Stimulated activated CD8-positive, alpha-beta memory T cell treated with anti-CD3 and anti-CD28 coated beads, Interleukin-7, amount 100 ng/mL, for 24 hours (primary cell): ENCODE data around the gene SEMA7A.

Experiments used
- DNase-seq: peaks from one replicate; pipeline ENCODE4 v3.0.0-alpha.2; 2020; ENCODE audit warnings: low read depth

The SEMA7A gene

GRCh38 chr15:74387141-74387541, 46.6 kb downstream of the SEMA7A start:
- DNase-seq = no peak

GRCh38 chr15:74386496-74387140, 47.1 kb downstream of the SEMA7A start:
- no peak for DNase-seq

GRCh38 chr15:74385733-74386132, 48.0 kb downstream of the SEMA7A start:
- DNase-seq = no peak

- no peak for DNase-seq
These were observed 48.7 kb downstream of the SEMA7A start for GRCh38 chr15:74384881-74385643.

GRCh38 chr15:74384566-74384880, 49.2 kb downstream of the SEMA7A start:
- DNase-seq = no peak

- DNase-seq = peak; percentile 52
These were observed 49.8 kb downstream of the SEMA7A start for GRCh38 chr15:74383695-74384565.

GRCh38 chr15:74383286-74383685, 50.5 kb downstream of the SEMA7A start:
- DNase-seq = no peak

GRCh38 chr15:74382004-74382816, 51.5 kb downstream of the SEMA7A start:
- no peak for DNase-seq

GRCh38 chr15:74381481-74381880, 52.3 kb downstream of the SEMA7A start:
- no peak for DNase-seq

GRCh38 chr15:74381190-74381453, 52.6 kb downstream of the SEMA7A start:
- no peak for DNase-seq

- DNase-seq = no peak
These were observed 53.2 kb downstream of the SEMA7A start for GRCh38 chr15:74380361-74381189.

GRCh38 chr15:74378848-74379247, 54.9 kb downstream of the SEMA7A start:
- DNase-seq = no peak

GRCh38 chr15:74377831-74378766, 55.7 kb downstream of the SEMA7A start:
- no peak for DNase-seq

- no peak for DNase-seq
These were observed 56.8 kb downstream of the SEMA7A start for GRCh38 chr15:74376825-74377581.

GRCh38 chr15:74376226-74376625, 57.5 kb downstream of the SEMA7A start:
- no peak for DNase-seq

GRCh38 chr15:74375303-74375693, 58.5 kb downstream of the SEMA7A start:
- peak; percentile 78 for DNase-seq

- no peak for DNase-seq
These were observed 59.0 kb downstream of the SEMA7A start for GRCh38 chr15:74374648-74375302.

GRCh38 chr15:74373731-74374647, 59.8 kb downstream of the SEMA7A start:
- DNase-seq = peak; percentile 90
